GM23338 (cell line): ENCODE results near the gene CD79A. TPM values are rescaled to one million over a fixed set of nuclear protein-coding genes. Genes with fewer than 3 reads are reported as not detected.
A peak's percentile ranks its signal among the peaks of the same experiment; 100 is the strongest.
"Not testable (repeated sequence)": the region's sequence is repeated elsewhere in the genome, so short reads cannot be mapped to it uniquely, and the experiment has no call there.

Experiments used
- ATAC-seq: fragments of 200-7000 bp; cut with Tn5 transposase; 3 replicates; pipeline ENCODE4 v1.9.1; 2020
- DNase-seq: peaks from one replicate; pipeline ENCODE4 v3.0.0-alpha.2; 2015; ENCODE audit warnings: low spot score
- H2AFZ ChIP-seq: fragments of 200-600 bp; sonication (generic); 2 replicates; pipeline ENCODE4 v1.8.0; 2016; ENCODE audit warnings: antibody characterized with exemption, mild to moderate bottlenecking, moderate library complexity
- H3F3A ChIP-seq: fragments of 200-600 bp; sonication (generic); replicated peaks from 2 replicates; pipeline ENCODE4 v1.8.0; 2017; ENCODE audit warnings: antibody characterized with exemption, mixed run types, low read depth
- H3K27ac ChIP-seq: fragments of 200-600 bp; sonication (generic); 2 replicates; pipeline ENCODE4 v1.6.1; 2016; ENCODE audit warnings: low read depth
- H3K27me3 ChIP-seq: fragments of 200-600 bp; sonication (generic); 2 replicates; pipeline ENCODE4 v1.8.0; 2016; ENCODE audit warnings: mild to moderate bottlenecking, mixed run types, moderate library complexity; ENCODE audit not compliant: insufficient read depth
- H3K36me3 ChIP-seq: fragments of 200-600 bp; sonication (generic); 2 replicates; pipeline ENCODE4 v1.8.0; 2016; ENCODE audit warnings: mild to moderate bottlenecking; ENCODE audit not compliant: insufficient read depth
- H3K4me1 ChIP-seq: fragments of 200-600 bp; sonication (generic); 2 replicates; pipeline ENCODE4 v1.8.0; 2016; ENCODE audit warnings: mild to moderate bottlenecking, moderate library complexity; ENCODE audit not compliant: insufficient read depth
- H3K4me2 ChIP-seq: fragments of 200-600 bp; sonication (generic); 2 replicates; pipeline ENCODE4 v1.7.1; 2017; ENCODE audit warnings: mixed run types
- H3K4me3 ChIP-seq: fragments of 200-600 bp; sonication (generic); 2 replicates; pipeline ENCODE4 v1.6.1; 2016; ENCODE audit warnings: mixed run types
- H3K79me2 ChIP-seq: fragments of 200-600 bp; sonication (generic); replicated peaks from 2 replicates; pipeline ENCODE4 v1.8.0; 2017; ENCODE audit warnings: mild to moderate bottlenecking; ENCODE audit not compliant: insufficient read depth
- H3K9me2 ChIP-seq: fragments of 200-600 bp; sonication (generic); 2 replicates; pipeline ENCODE4 v1.8.0; 2017; ENCODE audit not compliant: insufficient read depth
- H4K20me1 ChIP-seq: fragments of 200-600 bp; sonication (generic); replicated peaks from 2 replicates; pipeline ENCODE4 v1.8.0; 2017; ENCODE audit warnings: mild to moderate bottlenecking; ENCODE audit not compliant: insufficient read depth
- H3K27ac Mint-ChIP-seq: 2 replicates; pipeline ENCODE4 v1.8.0; 2020; ENCODE audit warnings: inconsistent platforms, mild to moderate bottlenecking, moderate library complexity, mixed read lengths
- H3K27me3 Mint-ChIP-seq: 3 replicates; pipeline ENCODE4 v1.8.0; 2022; ENCODE audit warnings: low read depth, mild to moderate bottlenecking, moderate library complexity, mixed read lengths, inconsistent platforms; ENCODE audit not compliant: insufficient read depth, poor library complexity
- H3K36me3 Mint-ChIP-seq: 3 replicates; pipeline ENCODE4 v1.8.0; 2021; ENCODE audit warnings: low read depth, mild to moderate bottlenecking, inconsistent platforms, moderate library complexity, mixed read lengths
- H3K4me1 Mint-ChIP-seq: 3 replicates; pipeline ENCODE4 v1.8.0; 2020; ENCODE audit warnings: mild to moderate bottlenecking, inconsistent platforms, mixed read lengths
- H3K4me3 Mint-ChIP-seq: 3 replicates; pipeline ENCODE4 v1.8.0; 2021; ENCODE audit warnings: moderate library complexity, mild to moderate bottlenecking, inconsistent platforms, mixed read lengths
- H3K9me3 Mint-ChIP-seq: 3 replicates; pipeline ENCODE4 v1.8.0; 2020; ENCODE audit warnings: moderate library complexity, mild to moderate bottlenecking, inconsistent platforms, mixed read lengths
- EZH2 ChIP-seq: fragments of 200-600 bp; sonication (generic); IDR thresholded peaks from one replicate; pipeline ENCODE4 v1.8.0; 2017; ENCODE audit warnings: antibody characterized with exemption, mild to moderate bottlenecking, low read depth; ENCODE audit not compliant: unreplicated experiment
- EZH2phosphoT487 ChIP-seq: fragments of 200-600 bp; sonication (generic); IDR thresholded peaks from one replicate; pipeline ENCODE4 v1.8.1; 2018; ENCODE audit warnings: antibody characterized with exemption; ENCODE audit not compliant: unreplicated experiment
- JUNB ChIP-seq: IDR thresholded peaks from one replicate; pipeline ENCODE4 v1.6.1; 2016; ENCODE audit warnings: antibody characterized with exemption; ENCODE audit not compliant: unreplicated experiment
- NANOG ChIP-seq: IDR thresholded peaks from 2 replicates; pipeline ENCODE4 v1.6.1; 2016; ENCODE audit warnings: antibody characterized with exemption, borderline replicate concordance
- POLR2AphosphoS5 ChIP-seq: IDR thresholded peaks from 2 replicates; pipeline ENCODE4 v1.6.1; 2016; ENCODE audit warnings: antibody characterized with exemption, low read depth
- STAT1 ChIP-seq: IDR thresholded peaks from one replicate; pipeline ENCODE4 v1.6.1; 2016; ENCODE audit warnings: antibody characterized with exemption; ENCODE audit not compliant: unreplicated experiment
- ZNF114 ChIP-seq: fragments of 250-450 bp; sonication (Bioruptor Pico); IDR thresholded peaks from 2 replicates; pipeline ENCODE4 v1.5.0; 2020; ENCODE audit warnings: mild to moderate bottlenecking, moderate library complexity
- ZNF331 ChIP-seq: fragments of 250-450 bp; sonication (Bioruptor Pico); IDR thresholded peaks from 2 replicates; pipeline ENCODE4 v1.5.0; 2020; ENCODE audit warnings: low read depth, mild to moderate bottlenecking, moderate library complexity
- polyA plus RNA-seq: library from polyadenylated mRNA; unstranded; fragments of >200 nt; fragmentation: Nextera tagmentation; extraction: Ambion mirVana; gene quantifications from 2 replicates; pipeline ENCODE4 v1.2.1, GENCODE V29; 2016
- total RNA-seq: library from RNA; depleted of rRNA; stranded (reverse); fragments of >200 nt; shearing (Covaris generic); gene quantifications from 2 replicates; pipeline ENCODE4 v1.2.3, GENCODE V29; 2014

CD79A gene
- total and polyA plus RNA-seq, 2 experiments from 2014 or later, result 0.27 TPM; not detected in 1

DNA sequence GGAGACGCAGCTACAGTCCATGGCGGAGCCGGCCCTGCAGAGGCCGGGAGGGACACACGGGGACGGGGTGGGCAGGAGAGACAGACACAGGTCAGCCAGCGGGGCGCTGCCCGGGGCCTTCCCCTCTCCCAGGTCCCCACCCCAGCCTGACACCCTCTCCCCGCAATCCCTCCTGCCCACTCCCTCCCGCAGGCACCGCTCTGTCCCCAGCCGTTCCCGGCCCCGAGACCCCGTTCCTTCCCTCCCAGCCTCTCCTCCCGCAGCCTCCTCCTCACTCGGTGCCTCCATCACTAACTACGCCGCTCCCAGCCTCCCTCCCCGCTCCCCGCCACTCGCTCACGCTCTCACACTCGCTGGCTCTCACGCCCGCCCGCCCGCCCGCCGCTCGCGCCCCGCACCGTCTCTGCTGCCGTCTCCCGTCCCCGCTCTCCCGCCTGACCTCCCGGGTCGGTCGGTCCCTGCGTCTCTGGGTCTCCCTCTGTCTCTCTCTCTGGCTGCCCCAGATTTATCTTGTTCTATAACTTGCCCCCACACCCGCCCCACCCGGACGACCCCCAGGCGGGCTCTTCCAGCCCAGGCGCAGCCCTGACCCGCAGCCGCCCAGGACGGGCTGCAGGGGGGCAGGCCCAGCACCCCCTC is 35.9 kb downstream of the CD79A start:
- peak overlapping the region; percentile 67 for H3K4me3 Mint-ChIP-seq
- Histone ChIP-seq H3K9me2 (no peaks in the 10 kb centered on the region), H2AFZ (no peak overlapping the region), H3K27ac (no peak overlapping the region), H3K27me3 (peaks cover 94% of the 10 kb centered on the region), H4K20me1 (no peaks in the 10 kb centered on the region; the same call in 1 of the 2 replicates), H3K4me1 (peaks cover 5% of the 10 kb centered on the region; the same call in 1 of the 2 replicates), H3F3A (0 out of 2 replicates have a peak, but pooled peaks cover 3% of the 10 kb centered on the region), H3K79me2 (no peaks in the 10 kb centered on the region), H3K4me2 (peak overlapping the region; percentile 76), H3K4me3 (peak overlapping the region; percentile 54), H3K36me3 (no peaks in the 10 kb centered on the region)
- 0 out of 3 replicates have a peak, but pooled peaks cover 3% of the 10 kb centered on the region for H3K9me3 Mint-ChIP-seq
- H3K27me3 Mint-ChIP-seq, result peaks cover 54% of the 10 kb centered on the region
- ATAC-seq (peak; percentile 46), DNase-seq (peak; percentile 76)
- H3K27ac Mint-ChIP-seq, result no peak overlapping the region
- TF ChIP-seq STAT1 (no peak), NANOG (no peak), JUNB (no peak), ZNF114 (CRISPR knock-in tag) (no peak), POLR2AphosphoS5 (no peak)
- H3K36me3 Mint-ChIP-seq, result no peaks in the 10 kb centered on the region; the same call in 2 of the 3 replicates
- H3K4me1 Mint-ChIP-seq, result peaks cover 11% of the 10 kb centered on the region

DNA sequence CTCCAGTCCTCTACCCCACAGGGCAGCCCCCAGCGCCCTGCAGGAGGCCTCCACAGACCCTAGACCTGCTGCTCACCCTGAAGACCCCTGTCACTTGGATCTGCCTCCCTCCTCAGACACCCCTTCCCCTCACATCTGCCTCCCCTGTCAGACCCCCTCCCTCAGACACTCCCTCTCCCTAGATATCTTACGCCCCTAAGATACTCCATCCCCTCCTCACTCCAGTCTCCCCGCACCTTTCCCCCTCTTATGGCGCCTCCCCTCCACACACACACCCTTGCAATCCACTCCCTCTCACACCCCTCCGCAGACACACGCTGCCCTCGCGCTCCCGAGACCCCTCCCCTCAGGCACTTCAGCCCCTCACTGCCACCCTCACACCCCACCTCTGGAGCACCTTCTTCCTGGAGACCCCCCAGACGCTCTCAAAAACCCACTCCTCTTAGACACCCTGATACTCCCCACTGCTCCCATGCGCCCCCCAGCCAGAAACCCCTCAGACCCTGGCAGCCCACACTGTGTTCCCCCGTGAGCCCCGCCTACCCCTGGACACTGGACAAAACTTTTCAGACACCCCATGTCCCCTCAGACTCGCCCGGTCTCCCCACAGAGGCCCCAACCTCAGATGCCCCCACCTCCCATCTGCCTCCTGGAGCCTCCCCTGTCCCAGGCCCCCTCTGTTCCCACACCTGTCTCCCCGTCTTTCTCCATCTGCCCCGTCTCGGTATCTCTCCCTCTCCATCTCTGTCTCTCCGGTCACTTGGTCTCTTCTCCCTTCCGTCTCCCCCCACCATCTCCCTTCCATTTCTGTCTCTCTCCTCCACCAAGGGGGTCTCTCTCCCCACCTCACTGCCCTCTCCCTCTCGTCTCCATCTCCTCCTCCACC is 36.7 kb downstream of the CD79A start:
- H3K27ac ChIP-seq, result no peak overlapping the region
- no peaks in the 10 kb centered on the region; the same call in 1 of the 2 replicates for H4K20me1 ChIP-seq
- no peak overlapping the region for H2AFZ ChIP-seq
- H3K4me1 ChIP-seq, result peaks cover 5% of the 10 kb centered on the region; the same call in 1 of the 2 replicates
- no peaks in the 10 kb centered on the region for H3K9me2 ChIP-seq
- no peaks in the 10 kb centered on the region; the same call in 2 of the 3 replicates for H3K36me3 Mint-ChIP-seq
- H3F3A ChIP-seq, result 0 out of 2 replicates have a peak, but pooled peaks cover 3% of the 10 kb centered on the region
- H3K27me3 ChIP-seq, result peaks cover 100% of the 10 kb centered on the region
- H3K4me2 ChIP-seq, result peak overlapping the region; percentile 73
- 0 out of 3 replicates have a peak, but pooled peaks cover 3% of the 10 kb centered on the region for H3K9me3 Mint-ChIP-seq
- TF ChIP-seq EZH2phosphoT487 (no peak), EZH2 (peak; percentile 77), ZNF331 (CRISPR knock-in tag) (no peak)
- H3K79me2 ChIP-seq, result no peaks in the 10 kb centered on the region
- no peak overlapping the region for H3K27ac Mint-ChIP-seq
- no peaks in the 10 kb centered on the region for H3K36me3 ChIP-seq
- ATAC-seq (peak; percentile 38), DNase-seq (peak; percentile 74)
- H3K4me3 ChIP-seq, result peak overlapping the region; percentile 54
- peaks cover 54% of the 10 kb centered on the region for H3K27me3 Mint-ChIP-seq
- H3K4me3 Mint-ChIP-seq, result peak overlapping the region; percentile 67
- H3K4me1 Mint-ChIP-seq, result peaks cover 11% of the 10 kb centered on the region

DNA sequence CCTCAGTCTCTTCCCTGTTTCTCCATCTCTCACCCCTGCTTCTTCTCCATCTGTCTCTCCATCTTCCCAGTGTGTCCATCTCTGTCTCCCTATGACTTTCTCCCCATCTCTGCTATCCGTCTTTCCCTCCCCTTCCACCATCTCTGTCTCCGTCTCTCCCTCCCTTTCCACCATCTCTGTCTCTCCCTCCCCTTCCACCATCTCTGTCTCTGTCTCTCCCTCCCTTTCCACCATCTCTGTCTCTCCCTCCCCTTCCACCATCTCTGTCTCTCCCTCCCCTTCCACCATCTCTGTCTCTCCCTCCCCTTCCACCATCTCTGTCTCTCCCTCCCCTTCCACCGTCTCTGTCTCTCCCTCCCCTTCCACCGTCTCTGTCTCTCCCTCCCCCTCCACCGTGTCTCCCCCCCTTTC is 37.4 kb downstream of the CD79A start:
- not testable (repeated sequence) for H3K4me1 Mint-ChIP-seq, H3K4me2 ChIP-seq, H3K27ac Mint-ChIP-seq, H3K4me1 ChIP-seq, H3K9me3 Mint-ChIP-seq, H3K36me3 ChIP-seq, H3K36me3 Mint-ChIP-seq, H4K20me1 ChIP-seq, H3K79me2 ChIP-seq, H3K4me3 ChIP-seq, H3K27ac ChIP-seq, ATAC-seq, H3F3A ChIP-seq, H2AFZ ChIP-seq, DNase-seq, H3K9me2 ChIP-seq
- Mint-ChIP-seq H3K27me3 (peaks cover 50% of the 10 kb centered on the region), H3K4me3 (peak overlapping the region; percentile 19; the same call in 1 of the 3 replicates)
- peaks cover 100% of the 10 kb centered on the region for H3K27me3 ChIP-seq
